DOHH2 (cell line): ENCODE measurements around the gene AFAP1.

Experiments
- H3F3A ChIP-seq: fragments of 200-600 bp; sonication (generic), shearing (Covaris generic); 2 replicates; pipeline ENCODE4 v1.6.0; 2016; ENCODE audit warnings: antibody characterized with exemption, mild to moderate bottlenecking; ENCODE audit not compliant: control insufficient read depth, insufficient read depth
- H3K27ac ChIP-seq: fragments of 200-600 bp; sonication (generic); 2 replicates; pipeline ENCODE4 v1.5.1; 2014; ENCODE audit warnings: low read depth, mild to moderate bottlenecking, low read length, moderate library complexity
- H3K27me3 ChIP-seq: fragments of 200-600 bp; sonication (generic); 2 replicates; pipeline ENCODE4 v1.6.1; 2014; ENCODE audit warnings: mild to moderate bottlenecking, low read length, mixed read lengths; ENCODE audit not compliant: control insufficient read depth
- H3K36me3 ChIP-seq: fragments of 200-600 bp; sonication (generic); 2 replicates; pipeline ENCODE4 v1.6.1; 2014; ENCODE audit warnings: mild to moderate bottlenecking, low read length, moderate library complexity, mixed read lengths; ENCODE audit not compliant: control insufficient read depth
- H3K4me1 ChIP-seq: fragments of 200-600 bp; sonication (generic); 2 replicates; pipeline ENCODE4 v1.6.1; 2014; ENCODE audit warnings: mild to moderate bottlenecking, low read length, mixed read lengths; ENCODE audit not compliant: control insufficient read depth
- H3K4me2 ChIP-seq: fragments of 200-600 bp; sonication (generic); 2 replicates; pipeline ENCODE4 v1.6.0; 2014; ENCODE audit warnings: mild to moderate bottlenecking, low read length, moderate library complexity
- H3K4me3 ChIP-seq: fragments of 200-600 bp; sonication (generic); 2 replicates; pipeline ENCODE4 v1.5.1; 2014; ENCODE audit warnings: mild to moderate bottlenecking, low read length, mixed read lengths
- H3K79me2 ChIP-seq: fragments of 200-600 bp; sonication (generic); 2 replicates; pipeline ENCODE4 v1.6.1; 2014; ENCODE audit warnings: mild to moderate bottlenecking, low read length, mixed read lengths; ENCODE audit not compliant: control insufficient read depth
- H3K9me2 ChIP-seq: fragments of 200-600 bp; sonication (generic); replicated peaks from 2 replicates; pipeline ENCODE4 v1.6.1; 2014; ENCODE audit warnings: mild to moderate bottlenecking, low read length, mixed read lengths; ENCODE audit not compliant: control insufficient read depth
- H3K9me3 ChIP-seq: fragments of 200-600 bp; sonication (generic); 2 replicates; pipeline ENCODE4 v1.6.1; 2014; ENCODE audit warnings: antibody characterized with exemption, low read length, mixed read lengths; ENCODE audit not compliant: control insufficient read depth, insufficient read depth
- H4K20me1 ChIP-seq: fragments of 200-600 bp; sonication (generic); 2 replicates; pipeline ENCODE4 v1.6.0; 2014; ENCODE audit warnings: low read depth, mild to moderate bottlenecking, antibody characterized with exemption, low read length, moderate library complexity; ENCODE audit not compliant: control insufficient read depth, insufficient read depth
- EZH2phosphoT487 ChIP-seq: fragments of 200-600 bp; sonication (generic); IDR thresholded peaks from 2 replicates; pipeline ENCODE4 v1.6.1; 2017; ENCODE audit warnings: borderline replicate concordance, mild to moderate bottlenecking, antibody characterized with exemption, low read length, moderate library complexity, mixed read lengths
- TF ChIP-seq, protein P1 (sequence below): fragments of 200-600 bp; sonication (generic); IDR thresholded peaks from one replicate; pipeline ENCODE4 v1.5.1; 2014; ENCODE audit warnings: antibody characterized with exemption, mild to moderate bottlenecking, low read depth, low read length; ENCODE audit not compliant: poor library complexity, severe bottlenecking

Gene AFAP1

DNA sequence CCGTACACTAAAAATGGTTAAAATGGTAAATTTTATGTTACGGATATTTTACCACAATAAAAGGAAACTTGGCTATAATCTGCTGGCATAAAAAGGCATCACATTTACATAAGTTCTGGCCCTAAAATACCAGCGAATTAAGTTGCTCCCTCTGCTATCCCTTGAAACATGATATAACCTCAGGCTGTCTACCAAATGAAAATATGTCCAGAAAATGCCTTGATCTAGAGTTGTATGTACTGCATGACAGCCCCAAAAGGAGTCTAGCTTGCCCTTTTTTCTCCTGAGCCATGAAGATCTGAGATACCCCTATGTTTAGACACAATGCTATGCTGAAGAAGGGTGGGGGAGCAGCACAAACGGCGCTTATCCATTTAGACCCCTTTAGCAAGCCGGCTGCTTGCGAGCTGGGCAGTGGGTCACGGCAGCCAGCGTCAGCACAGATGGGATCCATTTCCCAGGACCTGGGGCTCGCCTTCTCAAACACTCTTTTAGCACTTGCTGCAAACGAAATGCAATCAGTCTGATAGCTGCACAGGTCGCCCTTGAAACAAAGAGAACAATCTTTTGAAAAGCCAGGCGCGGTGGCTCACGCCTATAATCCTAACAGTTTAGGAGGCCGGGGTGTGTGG, 77.0 kb downstream of the AFAP1 start:
- no peaks in the 10 kb centered on the region for H3K9me2 ChIP-seq
- no peaks in the 10 kb centered on the region for H4K20me1 ChIP-seq
- H3K4me1 ChIP-seq: no peaks in the 10 kb centered on the region
- no peak overlapping the region for H3K27ac ChIP-seq
- no peak overlapping the region for H3K4me3 ChIP-seq
- peaks cover 6% of the 10 kb centered on the region for H3K27me3 ChIP-seq
- no peaks in the 10 kb centered on the region for H3K79me2 ChIP-seq
- no peak overlapping the region for H3K4me2 ChIP-seq
- H3F3A ChIP-seq: no peaks in the 10 kb centered on the region
- TF ChIP-seq, protein P1, sequence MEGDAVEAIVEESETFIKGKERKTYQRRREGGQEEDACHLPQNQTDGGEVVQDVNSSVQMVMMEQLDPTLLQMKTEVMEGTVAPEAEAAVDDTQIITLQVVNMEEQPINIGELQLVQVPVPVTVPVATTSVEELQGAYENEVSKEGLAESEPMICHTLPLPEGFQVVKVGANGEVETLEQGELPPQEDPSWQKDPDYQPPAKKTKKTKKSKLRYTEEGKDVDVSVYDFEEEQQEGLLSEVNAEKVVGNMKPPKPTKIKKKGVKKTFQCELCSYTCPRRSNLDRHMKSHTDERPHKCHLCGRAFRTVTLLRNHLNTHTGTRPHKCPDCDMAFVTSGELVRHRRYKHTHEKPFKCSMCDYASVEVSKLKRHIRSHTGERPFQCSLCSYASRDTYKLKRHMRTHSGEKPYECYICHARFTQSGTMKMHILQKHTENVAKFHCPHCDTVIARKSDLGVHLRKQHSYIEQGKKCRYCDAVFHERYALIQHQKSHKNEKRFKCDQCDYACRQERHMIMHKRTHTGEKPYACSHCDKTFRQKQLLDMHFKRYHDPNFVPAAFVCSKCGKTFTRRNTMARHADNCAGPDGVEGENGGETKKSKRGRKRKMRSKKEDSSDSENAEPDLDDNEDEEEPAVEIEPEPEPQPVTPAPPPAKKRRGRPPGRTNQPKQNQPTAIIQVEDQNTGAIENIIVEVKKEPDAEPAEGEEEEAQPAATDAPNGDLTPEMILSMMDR: no peak
- TF ChIP-seq EZH2phosphoT487: no peak
- no peaks in the 10 kb centered on the region for H3K9me3 ChIP-seq
- H3K36me3 ChIP-seq: no peaks in the 10 kb centered on the region

DNA sequence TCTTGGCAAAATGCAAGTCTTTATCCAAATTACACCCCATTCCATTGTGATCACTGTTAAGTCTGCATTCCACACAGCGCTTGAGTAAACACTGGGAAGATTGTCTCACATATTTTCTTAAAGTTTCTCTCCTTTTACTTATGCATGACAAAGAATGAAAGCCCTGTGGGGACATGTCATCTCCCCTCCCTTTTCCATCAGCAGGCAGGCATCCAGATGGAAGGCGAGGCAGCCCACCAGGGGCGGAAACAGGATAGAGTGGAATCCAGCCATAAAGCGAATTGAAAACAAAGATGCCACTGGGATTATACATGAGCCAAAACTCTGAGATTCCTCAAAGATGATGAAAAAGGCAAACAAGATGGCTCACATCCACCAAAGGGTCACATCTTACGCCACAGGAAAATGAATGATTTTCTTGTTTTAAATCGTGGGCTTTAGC, 78.2 kb downstream of the AFAP1 start:
- no peaks in the 10 kb centered on the region for H3K4me1 ChIP-seq
- TF ChIP-seq EZH2phosphoT487: no peak
- TF ChIP-seq, protein P1: no peak
- H3K9me2 ChIP-seq: no peaks in the 10 kb centered on the region
- H3K36me3 ChIP-seq: no peaks in the 10 kb centered on the region
- H3K4me3 ChIP-seq: no peak overlapping the region
- H3K4me2 ChIP-seq: no peak overlapping the region
- no peaks in the 10 kb centered on the region for H3F3A ChIP-seq
- H4K20me1 ChIP-seq: no peaks in the 10 kb centered on the region
- no peaks in the 10 kb centered on the region for H3K79me2 ChIP-seq
- H3K27me3 ChIP-seq: peaks cover 6% of the 10 kb centered on the region
- no peaks in the 10 kb centered on the region for H3K9me3 ChIP-seq
- H3K27ac ChIP-seq: no peak overlapping the region

DNA sequence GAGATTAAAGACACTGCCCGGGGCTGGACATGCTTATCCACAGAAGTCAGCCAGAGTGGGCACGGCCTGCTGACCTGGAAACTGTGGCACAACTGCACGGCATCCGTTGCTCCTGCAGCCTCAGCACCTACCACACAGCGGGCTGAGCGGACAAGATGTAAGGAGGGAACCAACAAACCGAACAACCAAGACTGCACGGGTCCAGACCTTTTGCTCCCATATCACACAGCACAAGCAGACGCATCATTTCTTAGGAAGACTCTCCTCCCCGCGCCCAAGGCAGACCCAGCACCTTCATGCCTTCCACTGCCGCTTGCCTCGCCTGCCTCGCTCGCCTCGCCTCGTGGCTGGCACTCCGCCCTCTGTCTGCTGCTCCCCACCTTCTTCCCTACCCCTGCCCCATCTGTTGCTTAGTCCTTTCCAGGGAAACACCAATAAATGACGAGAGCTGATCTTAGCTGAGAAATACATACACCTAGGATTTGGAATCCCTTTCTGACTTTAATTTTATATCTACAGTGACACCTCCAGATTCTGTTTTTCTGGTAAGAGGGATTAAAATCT, 79.0 kb downstream of the AFAP1 start:
- no peaks in the 10 kb centered on the region for H3K9me2 ChIP-seq
- no peaks in the 10 kb centered on the region for H4K20me1 ChIP-seq
- no peaks in the 10 kb centered on the region for H3K36me3 ChIP-seq
- peaks cover 6% of the 10 kb centered on the region for H3K27me3 ChIP-seq
- H3K4me2 ChIP-seq: no peak overlapping the region
- H3F3A ChIP-seq: no peaks in the 10 kb centered on the region
- no peak for TF ChIP-seq EZH2phosphoT487
- TF ChIP-seq, protein P1: no peak
- no peaks in the 10 kb centered on the region for H3K9me3 ChIP-seq
- H3K79me2 ChIP-seq: no peaks in the 10 kb centered on the region
- no peak overlapping the region for H3K4me3 ChIP-seq
- no peak overlapping the region for H3K27ac ChIP-seq
- no peaks in the 10 kb centered on the region for H3K4me1 ChIP-seq
